IMR-90 (cell line): ENCODE results near the gene HMOX2. TPM values are rescaled to one million over a fixed set of nuclear protein-coding genes. Genes with fewer than 3 reads are reported as not detected.

ENCODE experiments used
- ATAC-seq: fragments of 200-7000 bp; cut with Tn5 transposase; 2 replicates; pipeline ENCODE4 v1.9.1; 2020; ENCODE audit warnings: low read depth, mild to moderate bottlenecking, moderate library complexity
- BruUV-seq: library from RNA; stranded (reverse); fragments of 400-500 nt; replicated peaks from 2 replicates; lab custom pipeline; 2021; lab: Mats Ljungman, UMichigan
- CTCF ChIA-PET: fragments of 300-600 bp; formaldehyde crosslinking; extraction: SDS; loops from one replicate; lab custom pipeline; 2021; ENCODE audit warnings: antibody characterized with exemption; lab: Yijun Ruan, JAX
- POLR2A ChIA-PET: fragments of 300-600 bp; sonication (Branson Sonifier 250); formaldehyde crosslinking; loops from one replicate; lab custom pipeline; 2022; ENCODE audit warnings: antibody characterized with exemption; ENCODE audit not compliant: unreplicated experiment; lab: Charles Lee
- DNase-seq: peaks from one replicate; pipeline ENCODE4 v3.0.0; 2013
- H2AFZ ChIP-seq: replicated peaks from 2 replicates; pipeline ENCODE3; 2013; ENCODE audit warnings: low read length, mild to moderate bottlenecking; ENCODE audit not compliant: poor library complexity
- H2AK5ac ChIP-seq: 2 replicates; pipeline ENCODE4 v1.6.1; 2013; ENCODE audit warnings: low read depth, low read length, inconsistent platforms
- H2AK9ac ChIP-seq: replicated peaks from 2 replicates; pipeline ENCODE3; 2013; ENCODE audit warnings: mild to moderate bottlenecking, low read depth, low read length, moderate library complexity; ENCODE audit not compliant: poor library complexity
- H2BK120ac ChIP-seq: 2 replicates; pipeline ENCODE4 v1.6.1; 2013; ENCODE audit warnings: low read depth, low read length, inconsistent platforms
- H2BK15ac ChIP-seq: 3 replicates; pipeline ENCODE4 v1.6.1; 2013; ENCODE audit warnings: low read depth, low read length, inconsistent platforms
- H2BK20ac ChIP-seq: 2 replicates; pipeline ENCODE4 v1.6.1; 2013; ENCODE audit warnings: low read depth, mild to moderate bottlenecking, inconsistent platforms, low read length, moderate library complexity
- H2BK5ac ChIP-seq: 2 replicates; pipeline ENCODE4 v1.6.1; 2013; ENCODE audit warnings: mild to moderate bottlenecking, low read depth, low read length, inconsistent platforms; ENCODE audit not compliant: poor library complexity, severe bottlenecking
- H3K14ac ChIP-seq: replicated peaks from 2 replicates; pipeline ENCODE4 v1.6.1; 2013; ENCODE audit warnings: low read depth, low read length, inconsistent platforms
- H3K18ac ChIP-seq: 2 replicates; pipeline ENCODE4 v1.6.1; 2013; ENCODE audit warnings: low read depth, low read length, control low read depth
- H3K23ac ChIP-seq: 2 replicates; pipeline ENCODE4 v1.6.1; 2013; ENCODE audit warnings: low read depth, low read length, inconsistent platforms
- H3K27ac ChIP-seq: 2 replicates; pipeline ENCODE4 v1.5.1; 2013; ENCODE audit warnings: mild to moderate bottlenecking, control low read depth, low read length; ENCODE audit not compliant: insufficient read depth
- H3K27me3 ChIP-seq: 2 replicates; pipeline ENCODE4 v1.6.1; 2013; ENCODE audit warnings: low read length; ENCODE audit not compliant: control insufficient read depth, insufficient read depth
- H3K36me3 ChIP-seq: 2 replicates; pipeline ENCODE4 v1.6.1; 2013; ENCODE audit warnings: low read length, mixed read lengths; ENCODE audit not compliant: control insufficient read depth, insufficient read depth
- H3K4ac ChIP-seq: 2 replicates; pipeline ENCODE4 v1.6.1; 2013; ENCODE audit warnings: low read depth, low read length, inconsistent platforms
- H3K4me1 ChIP-seq: 2 replicates; pipeline ENCODE4 v1.6.1; 2013; ENCODE audit warnings: low read length, mixed read lengths; ENCODE audit not compliant: control insufficient read depth, insufficient read depth
- H3K4me2 ChIP-seq: 2 replicates; pipeline ENCODE4 v1.6.1; 2013; ENCODE audit warnings: low read depth, mild to moderate bottlenecking, control low read depth, low read length, moderate library complexity
- H3K4me3 ChIP-seq: 2 replicates; pipeline ENCODE4 v1.5.1; 2013; ENCODE audit warnings: low read depth, mild to moderate bottlenecking, control low read depth, low read length, moderate library complexity; ENCODE audit not compliant: insufficient read depth
- H3K56ac ChIP-seq: 2 replicates; pipeline ENCODE4 v1.6.1; 2013; ENCODE audit warnings: low read length, inconsistent platforms; ENCODE audit not compliant: insufficient read depth; ENCODE audit errors: extremely low read depth
- H3K79me1 ChIP-seq, 2 experiments: 2 replicates each; pipeline ENCODE4 v1.6.1; 2013; ENCODE audit warnings: low read length in 2 of 2, inconsistent platforms in 1 of 2, low read depth in 1 of 2
- H3K9ac ChIP-seq: 2 replicates; pipeline ENCODE4 v1.6.1; 2013; ENCODE audit warnings: low read depth, low read length, control low read depth
- H3K9me1 ChIP-seq: 2 replicates; pipeline ENCODE4 v1.6.1; 2013; ENCODE audit warnings: low read length, inconsistent platforms; ENCODE audit not compliant: insufficient read depth
- H3K9me3 ChIP-seq: 2 replicates; pipeline ENCODE4 v1.6.1; 2013; ENCODE audit warnings: low read length; ENCODE audit not compliant: control insufficient read depth, insufficient read depth
- H4K20me1 ChIP-seq: 2 replicates; pipeline ENCODE4 v1.6.1; 2013; ENCODE audit warnings: low read length, inconsistent platforms; ENCODE audit not compliant: insufficient read depth
- H4K5ac ChIP-seq: 2 replicates; pipeline ENCODE4 v1.6.1; 2013; ENCODE audit warnings: mild to moderate bottlenecking, low read depth, low read length, control low read depth
- H4K8ac ChIP-seq, 2 experiments: 2 replicates each; pipeline ENCODE4 v1.6.1; 2013; ENCODE audit warnings: low read depth in 2 of 2, low read length in 2 of 2, control low read depth in 1 of 2, inconsistent platforms in 1 of 2
- H4K91ac ChIP-seq: 2 replicates; pipeline ENCODE4 v1.6.1; 2013; ENCODE audit warnings: low read depth, low read length, inconsistent platforms; ENCODE audit not compliant: insufficient read depth
- POLR2A ChIP-seq: IDR thresholded peaks from 2 replicates; pipeline ENCODE4 v1.6.1; 2012; ENCODE audit warnings: mild to moderate bottlenecking, low read depth, low read length
- RAD21 ChIP-seq: IDR thresholded peaks from 2 replicates; pipeline ENCODE4 v1.6.1; 2012; ENCODE audit warnings: low read length, improper control_type of control experiment
- RCOR1 ChIP-seq: IDR thresholded peaks from 2 replicates; pipeline ENCODE4 v1.6.1; 2012; ENCODE audit warnings: mild to moderate bottlenecking, low read length, improper control_type of control experiment; ENCODE audit not compliant: insufficient replicate concordance
- WGBS, 2 experiments: methylation state at CpG; one replicate each; pipeline versions ENCODE4 v1.1.5 to v1.1.7; 2013; ENCODE audit warnings: missing lambda C conversion rate in 2 of 2; ENCODE audit not compliant: insufficient read length in 1 of 2; ENCODE audit errors: extremely low coverage in 2 of 2; 5-methylcytosine and 5-hydroxymethylcytosine counted together
- dilution Hi-C: fragments of 300-500 bp; cut with HindIII; formaldehyde crosslinking; loops from one replicate; pipeline ENCODE4 v1.14.3; 2018; ENCODE audit warnings: low sequenced_read_pairs; ENCODE audit not compliant: unreplicated experiment
- in situ Hi-C: fragments of 300-500 bp; cut with MboI; formaldehyde crosslinking; loops from 3 replicates; pipeline ENCODE4 v1.14.3; 2019; ENCODE audit warnings: low sequenced_read_pairs, inconsistent platforms, mixed read lengths
- intact Hi-C: fragments of 100-400 bp; cut with micrococcal nuclease; formaldehyde crosslinking; loops from 2 replicates; pipeline ENCODE4 v1.10.0; 2022
- polyA plus RNA-seq, 3 experiments: library from polyadenylated mRNA; depleted of rRNA; stranded (reverse); fragments of >200 nt; gene quantifications; 2 replicates each; pipeline ENCODE4 v1.2.3, GENCODE V29; 2012; ENCODE audit warnings: low replicate concordance in 1 of 3
- total RNA-seq: library from RNA; depleted of rRNA; stranded (reverse); fragments of >200 nt; gene quantifications from 2 replicates; pipeline ENCODE4 v1.2.3, GENCODE V29; 2012
- TF ChIP-seq, protein P1 (sequence below): fragments of 150-350 bp; IDR thresholded peaks from 2 replicates; pipeline ENCODE4 v1.6.1; 2017; ENCODE audit warnings: mild to moderate bottlenecking, antibody characterized with exemption, low read length, low read depth

HMOX2 gene
- total and polyA plus RNA-seq, 2 of the 4 experiments (the other 2 are of a cell fraction), result 93.9 to 98.8 TPM

DNA sequence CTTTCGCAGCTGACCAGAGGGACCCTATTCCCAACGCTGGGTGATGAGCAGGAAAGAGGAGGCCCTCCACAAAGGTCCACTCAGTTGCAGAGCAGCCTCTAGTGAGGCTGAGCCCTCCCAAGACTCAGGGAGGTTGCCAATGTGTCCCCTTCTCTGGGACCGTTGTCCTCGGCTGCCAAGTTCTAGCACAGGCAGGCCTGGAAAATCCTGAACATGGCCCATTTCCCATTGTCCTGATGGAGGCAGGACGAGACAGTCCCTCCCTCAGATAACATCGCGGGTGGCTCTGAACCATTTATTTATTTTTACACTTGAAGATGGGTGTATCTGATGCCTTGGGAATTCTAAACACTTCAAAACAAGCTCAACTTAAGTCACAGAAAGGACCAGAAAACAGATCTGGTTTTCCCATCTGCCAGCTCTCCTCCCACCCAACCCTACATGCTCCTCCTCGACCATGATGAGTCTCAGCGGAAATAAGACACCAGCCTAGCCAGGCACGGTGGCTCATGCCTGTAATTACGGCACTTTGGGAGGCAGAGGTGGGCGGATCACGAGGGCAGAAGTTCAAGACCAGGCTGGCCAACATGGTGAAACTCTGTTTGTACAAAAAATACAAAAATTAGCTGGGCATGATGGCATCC is 49.6 kb downstream of the HMOX2 start:
- H3K18ac ChIP-seq, result no peak overlapping the region
- ChIA-PET CTCF (no interaction called here), POLR2A (no interaction called here)
- H2BK15ac ChIP-seq, result no peak overlapping the region
- H2BK120ac ChIP-seq, result no peak overlapping the region
- H3K9me3 ChIP-seq, result no peaks in the 10 kb centered on the region
- H3K23ac ChIP-seq, result no peak overlapping the region
- no peak overlapping the region for H4K91ac ChIP-seq
- no peak overlapping the region for H3K4ac ChIP-seq
- BruUV-seq, result no TSS peak
- no peak overlapping the region for H2BK5ac ChIP-seq
- no peak overlapping the region for H4K8ac ChIP-seq
- no peak overlapping the region for H3K14ac ChIP-seq
- no peaks in the 10 kb centered on the region for H3K36me3 ChIP-seq
- no peak overlapping the region for H2AK5ac ChIP-seq
- DNase-seq (no peak), ATAC-seq (no peak)
- peaks cover 21% of the 10 kb centered on the region for H4K20me1 ChIP-seq
- H3K56ac ChIP-seq, result no peak overlapping the region
- peak overlapping the region; percentile 44 for H2AK9ac ChIP-seq
- intact Hi-C loops, result no loop called here
- no peak overlapping the region for H3K4me3 ChIP-seq
- peaks cover 33% of the 10 kb centered on the region for H3K9me1 ChIP-seq
- no peaks in the 10 kb centered on the region for H3K27me3 ChIP-seq
- WGBS, 2 experiments, result 94% methylated on average over 5 of the region's 13 CpGs; no CpG with 5 or more reads in 1 of the 2 experiments
- no peak overlapping the region for H3K4me2 ChIP-seq
- no peak overlapping the region for H2BK20ac ChIP-seq
- H4K5ac ChIP-seq, result no peak overlapping the region
- no peak overlapping the region for H3K9ac ChIP-seq
- peaks cover 16% of the 10 kb centered on the region for H3K4me1 ChIP-seq
- H3K79me1 ChIP-seq, result peaks cover 0 to 76% of the 10 kb centered on the region in 2 experiments; a peak in 3 of 4 replicates
- in situ Hi-C loops, result no loop called here
- H2AFZ ChIP-seq, result no peak overlapping the region
- no peak overlapping the region for H3K27ac ChIP-seq
- TF ChIP-seq RAD21, result no peak
- TF ChIP-seq RCOR1, result no peak
- no peak for TF ChIP-seq POLR2A
- TF ChIP-seq, protein P1, sequence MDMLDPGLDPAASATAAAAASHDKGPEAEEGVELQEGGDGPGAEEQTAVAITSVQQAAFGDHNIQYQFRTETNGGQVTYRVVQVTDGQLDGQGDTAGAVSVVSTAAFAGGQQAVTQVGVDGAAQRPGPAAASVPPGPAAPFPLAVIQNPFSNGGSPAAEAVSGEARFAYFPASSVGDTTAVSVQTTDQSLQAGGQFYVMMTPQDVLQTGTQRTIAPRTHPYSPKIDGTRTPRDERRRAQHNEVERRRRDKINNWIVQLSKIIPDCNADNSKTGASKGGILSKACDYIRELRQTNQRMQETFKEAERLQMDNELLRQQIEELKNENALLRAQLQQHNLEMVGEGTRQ, result no peak
- dilution Hi-C loops, result no loop called here
